H1 (cell line): ENCODE measurements around the gene SPAST. TPM values are rescaled to one million over a fixed set of nuclear protein-coding genes. Genes with fewer than 3 reads are reported as not detected.
A peak's percentile ranks its signal among the peaks of the same experiment; 100 is the strongest.

Experiments
- CHD1 ChIP-seq: IDR thresholded peaks from 2 replicates; pipeline ENCODE4 v1.6.1; 2012; ENCODE audit warnings: low read depth, low read length, improper control_type of control experiment
- CHD2 ChIP-seq: IDR thresholded peaks from 2 replicates; pipeline ENCODE4 v1.6.1; 2012; ENCODE audit warnings: low read length, improper control_type of control experiment
- CREB1 ChIP-seq: IDR thresholded peaks from 2 replicates; pipeline ENCODE4 v1.6.1; 2012; ENCODE audit warnings: inconsistent platforms
- CTBP2 ChIP-seq: IDR thresholded peaks from 2 replicates; pipeline ENCODE4 v1.7.0; 2011; ENCODE audit warnings: borderline replicate concordance, mild to moderate bottlenecking, moderate library complexity, mixed read lengths, low read length; ENCODE audit not compliant: insufficient read depth, insufficient read length
- EP300 ChIP-seq, 2 experiments: IDR thresholded peaks; 1 replicate in 1 of 2; 2 replicates in 1 of 2; pipeline ENCODE4 v1.6.1; 2011 to 2012; ENCODE audit warnings: low read depth in 2 of 2, low read length in 2 of 2, mild to moderate bottlenecking in 2 of 2, borderline replicate concordance in 1 of 2, inconsistent platforms in 1 of 2, moderate library complexity in 1 of 2
- EZH2 ChIP-seq: fragments of 200-600 bp; sonication (generic); IDR thresholded peaks from 2 replicates; pipeline ENCODE4 v1.7.1; 2012; ENCODE audit warnings: low read depth, mild to moderate bottlenecking, moderate library complexity, low read length, inconsistent platforms; ENCODE audit not compliant: severe bottlenecking
- GABPA ChIP-seq: IDR thresholded peaks from 2 replicates; pipeline ENCODE4 v1.6.1; 2011; ENCODE audit warnings: mild to moderate bottlenecking, low read length, moderate library complexity, borderline replicate concordance; ENCODE audit not compliant: insufficient read depth
- GTF2F1 ChIP-seq: IDR thresholded peaks from 2 replicates; pipeline ENCODE4 v1.6.1; 2012; ENCODE audit warnings: low read depth, low read length, improper control_type of control experiment, borderline replicate concordance
- HDAC2 ChIP-seq, 2 experiments: fragments of 300-600 bp in 1 of 2; sonication (generic) in 1 of 2; IDR thresholded peaks; 2 replicates each; pipeline ENCODE4 v1.6.1; 2011 to 2012; ENCODE audit warnings: low read depth in 2 of 2, low read length in 2 of 2, mild to moderate bottlenecking in 2 of 2, moderate library complexity in 2 of 2, borderline replicate concordance in 1 of 2, inconsistent platforms in 1 of 2
- HDAC6 ChIP-seq: IDR thresholded peaks from one replicate; pipeline ENCODE4 v1.7.1; 2012; ENCODE audit warnings: low read depth, mild to moderate bottlenecking, inconsistent platforms, low read length, moderate library complexity
- JUND ChIP-seq: IDR thresholded peaks from 2 replicates; pipeline ENCODE4 v1.6.1; 2011; ENCODE audit warnings: mild to moderate bottlenecking, improper control_type of control experiment, low read length
- MAFK ChIP-seq: IDR thresholded peaks from 2 replicates; pipeline ENCODE4 v1.6.1; 2012; ENCODE audit warnings: low read depth, mild to moderate bottlenecking, improper control_type of control experiment, low read length
- NANOG ChIP-seq: IDR thresholded peaks from 2 replicates; pipeline ENCODE4 v1.6.1; 2011; ENCODE audit warnings: low read length, low read depth, mild to moderate bottlenecking, inconsistent platforms; ENCODE audit not compliant: insufficient read depth, poor library complexity, severe bottlenecking
- POLR2A ChIP-seq, 2 experiments: IDR thresholded peaks; 1 replicate in 1 of 2; 2 replicates in 1 of 2; pipeline ENCODE4 v1.6.1; 2011; ENCODE audit warnings: low read depth in 2 of 2, low read length in 2 of 2, mild to moderate bottlenecking in 2 of 2; ENCODE audit errors: control extremely low read depth in 1 of 2
- RNF2 ChIP-seq: fragments of 200-900, 300-1000 bp; sonication (generic); IDR thresholded peaks from 2 replicates; pipeline ENCODE4 v1.7.1; 2016; ENCODE audit warnings: borderline replicate concordance, low read depth, mild to moderate bottlenecking, antibody characterized with exemption, low read length; ENCODE audit not compliant: poor library complexity, severe bottlenecking; ENCODE audit errors: missing control alignments
- RXRA ChIP-seq: IDR thresholded peaks from 2 replicates; pipeline ENCODE4 v1.6.1; 2011; ENCODE audit warnings: low read depth, mild to moderate bottlenecking, low read length, moderate library complexity; ENCODE audit not compliant: insufficient read depth
- SIRT6 ChIP-seq: IDR thresholded peaks from one replicate; pipeline ENCODE4 v1.7.1; 2012; ENCODE audit warnings: low read length, inconsistent platforms
- SP4 ChIP-seq: IDR thresholded peaks from 2 replicates; pipeline ENCODE4 v1.6.1; 2012; ENCODE audit warnings: low read length, inconsistent platforms
- SUZ12 ChIP-seq: fragments of 200-600 bp; sonication (generic); IDR thresholded peaks from 2 replicates; pipeline ENCODE4 v1.6.1; 2012; ENCODE audit warnings: mild to moderate bottlenecking, inconsistent platforms, low read length, moderate library complexity, mixed read lengths
- ZNF274 ChIP-seq: IDR thresholded peaks from 2 replicates; pipeline ENCODE4 v1.7.0; 2012; ENCODE audit warnings: low read length, borderline replicate concordance; ENCODE audit errors: extremely low read depth
- polyA plus RNA-seq, 7 experiments: library from polyadenylated mRNA; depleted of rRNA in 3 of 7; stranded (reverse) in 5 of 7; unstranded in 2 of 7; fragments of >200 nt in 5 of 7; fragments of 200-250 nt in 2 of 7; gene quantifications; 1 replicate in 5 of 7; 2 replicates in 1 of 7; 4 replicates in 1 of 7; pipeline versions ENCODE4 v1.2.1 to v1.2.3, GENCODE V29; 2011 to 2013; ENCODE audit warnings: missing spikeins in 2 of 7, mixed read lengths in 2 of 7
- total RNA-seq: library from RNA; stranded (reverse); fragmentation: NEBNext Ultra II Directional; extraction: Animal tissue kit (Norgen Biotek cat#: 25700); gene quantifications from 2 replicates; pipeline ENCODE4 v1.2.1, GENCODE V29; 2021
- TF ChIP-seq, protein P1 (sequence below): IDR thresholded peaks from 2 replicates; pipeline ENCODE4 v1.6.1; 2011; ENCODE audit warnings: low read depth, mild to moderate bottlenecking, low read length; ENCODE audit not compliant: insufficient read depth
- TF ChIP-seq, protein P2 (sequence below): IDR thresholded peaks from 2 replicates; pipeline ENCODE4 v1.6.1; 2012; ENCODE audit warnings: inconsistent platforms

SPAST gene
- total and polyA plus RNA-seq, 2 of the 8 experiments (the other 6 are each of a cell fraction or from before 2014, with no cell fraction given) = 4.4 to 36.0 TPM

DNA sequence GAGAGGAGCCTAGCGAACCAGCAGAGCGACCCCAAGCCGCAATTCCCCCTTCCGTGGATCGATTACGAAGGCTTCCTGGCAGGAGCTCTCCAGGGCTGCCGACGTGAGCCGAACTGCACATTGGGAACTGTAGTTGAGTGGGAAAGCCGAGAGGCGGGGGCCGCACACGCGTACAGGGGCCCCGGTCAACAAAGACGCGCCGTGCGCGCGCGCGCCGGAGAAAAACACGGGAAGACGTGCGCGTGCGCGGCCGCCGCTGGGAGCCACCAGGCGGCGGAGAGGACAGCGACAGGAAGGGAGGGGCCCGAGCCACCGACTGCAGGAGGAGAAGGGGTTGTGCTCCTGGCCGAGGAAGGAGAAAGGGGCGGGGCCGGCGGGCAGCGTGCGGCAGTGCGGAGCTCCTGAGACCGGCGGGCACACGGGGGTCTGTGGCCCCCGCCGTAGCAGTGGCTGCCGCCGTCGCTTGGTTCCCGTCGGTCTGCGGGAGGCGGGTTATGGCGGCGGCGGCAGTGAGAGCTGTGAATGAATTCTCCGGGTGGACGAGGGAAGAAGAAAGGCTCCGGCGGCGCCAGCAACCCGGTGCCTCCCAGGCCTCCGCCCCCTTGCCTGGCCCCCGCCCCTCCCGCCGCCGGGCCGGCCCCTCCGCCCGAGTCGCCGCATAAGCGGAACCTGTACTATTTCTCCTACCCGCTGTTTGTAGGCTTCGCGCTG is at the start of gene SPAST (continued):
- TF ChIP-seq POLR2A (IDR thresholded peaks at IDR 0.05; ENCODE audit: control extremely low read depth in 1 of 2, low read depth in 2 of 2, low read length in 2 of 2) (peak; percentile 91 to 92), HDAC2 (IDR thresholded peaks at IDR 0.05; ENCODE audit: borderline replicate concordance in 1 of 2, low read depth in 2 of 2, low read length in 2 of 2) (peak; percentile 78 to 96), SUZ12 (no peak), CTBP2 (peak; percentile 44), EP300 (IDR thresholded peaks at IDR 0.05; ENCODE audit: borderline replicate concordance in 1 of 2, low read depth in 2 of 2, low read length in 2 of 2) (0 out of 3 replicates have a peak, but pooled peaks of 1 of the 2 experiments have one; percentile 47), CHD1 (no peak), EZH2 (no peak), SIRT6 (no peak), HDAC6 (no peak), GTF2F1 (no peak), SP4 (no peak), NANOG (no peak), GABPA (no peak), RXRA (no peak), CHD2 (peak; percentile 35; the same call in 1 of the 2 replicates), RNF2 (no peak), MAFK (no peak), ZNF274 (no peak), CREB1 (peak; percentile 81), JUND (no peak)
- TF ChIP-seq, protein P1, sequence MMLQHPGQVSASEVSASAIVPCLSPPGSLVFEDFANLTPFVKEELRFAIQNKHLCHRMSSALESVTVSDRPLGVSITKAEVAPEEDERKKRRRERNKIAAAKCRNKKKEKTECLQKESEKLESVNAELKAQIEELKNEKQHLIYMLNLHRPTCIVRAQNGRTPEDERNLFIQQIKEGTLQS = no peak
- TF ChIP-seq, protein P2, sequence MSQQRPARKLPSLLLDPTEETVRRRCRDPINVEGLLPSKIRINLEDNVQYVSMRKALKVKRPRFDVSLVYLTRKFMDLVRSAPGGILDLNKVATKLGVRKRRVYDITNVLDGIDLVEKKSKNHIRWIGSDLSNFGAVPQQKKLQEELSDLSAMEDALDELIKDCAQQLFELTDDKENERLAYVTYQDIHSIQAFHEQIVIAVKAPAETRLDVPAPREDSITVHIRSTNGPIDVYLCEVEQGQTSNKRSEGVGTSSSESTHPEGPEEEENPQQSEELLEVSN = 0 out of 2 replicates have a peak, but pooled peaks have one; percentile 12
